ENCODE results near the gene RAMP1. TPM values are rescaled to one million over a fixed set of nuclear protein-coding genes. Genes with fewer than 3 reads are reported as not detected.

Gene RAMP1
- total and polyA plus RNA-seq, 2 of the 4 experiments (the other 2 are of a cell fraction): 15.8 to 77.1 TPM

GRCh38 chr2:237951878-237952277 is 92.5 kb downstream of the RAMP1 start:
- no peak overlapping the region for H3K14ac ChIP-seq (replicated peaks; ENCODE audit: low read depth, low read length)
- H3K4me2 ChIP-seq (ENCODE audit: low read depth, low read length): no peak overlapping the region
- H3K4ac ChIP-seq (ENCODE audit: low read depth, low read length): no peak overlapping the region
- H2BK5ac ChIP-seq (ENCODE audit: low read depth, low read length, poor library complexity, severe bottlenecking): no peak overlapping the region
- H3K4me3 ChIP-seq (ENCODE audit: insufficient read depth, low read depth, low read length): no peak overlapping the region
- no peaks in the 10 kb centered on the region; the same call in 1 of the 2 replicates for H3K9me3 ChIP-seq (ENCODE audit: control insufficient read depth, insufficient read depth, low read length)
- no peak overlapping the region for H3K27ac ChIP-seq (ENCODE audit: insufficient read depth, low read length)
- H2AK5ac ChIP-seq (ENCODE audit: low read depth, low read length): no peak overlapping the region
- in situ Hi-C loops (cut with MboI; ENCODE audit: low sequenced_read_pairs): no loop called here
- H4K91ac ChIP-seq (ENCODE audit: insufficient read depth, low read depth, low read length): no peak overlapping the region
- intact Hi-C loops (cut with micrococcal nuclease): no loop called here
- H4K8ac ChIP-seq (ENCODE audit: low read depth in 2 of 2, low read length in 2 of 2): no peak overlapping the region
- no peak overlapping the region for H2BK20ac ChIP-seq (ENCODE audit: low read depth, low read length)
- H2AK9ac ChIP-seq (replicated peaks; ENCODE audit: low read depth, low read length, poor library complexity): no peak overlapping the region
- no peaks in the 10 kb centered on the region for H3K36me3 ChIP-seq (ENCODE audit: control insufficient read depth, insufficient read depth, low read length)
- H3K9ac ChIP-seq (ENCODE audit: low read depth, low read length): no peak overlapping the region
- TF ChIP-seq SMC3 (IDR thresholded peaks at IDR 0.05; ENCODE audit: low read depth, low read length): no peak
- no peak overlapping the region for H4K5ac ChIP-seq (ENCODE audit: low read depth, low read length)
- H3K27me3 ChIP-seq (ENCODE audit: control insufficient read depth, insufficient read depth, low read length): peaks cover 21% of the 10 kb centered on the region
- no peak overlapping the region for H3K56ac ChIP-seq (ENCODE audit: extremely low read depth, insufficient read depth, low read length)
- WGBS, 2 experiments (ENCODE audit: extremely low coverage in 2 of 2, insufficient read length in 1 of 2): no CpG with 5 or more reads among the region's 3 CpGs
- no TSS peak for BruUV-seq (replicated peaks)
- H3K9me1 ChIP-seq (ENCODE audit: insufficient read depth, low read length): no peaks in the 10 kb centered on the region
- dilution Hi-C loops (cut with HindIII; ENCODE audit: low sequenced_read_pairs, unreplicated experiment): no loop called here
- DNase-seq: no peak
- CTCF ChIA-PET: no interaction called here
- no peak overlapping the region for H2BK15ac ChIP-seq (ENCODE audit: low read depth, low read length)
- no peak for ATAC-seq (ENCODE audit: low read depth)
- no peak overlapping the region for H3K23ac ChIP-seq (ENCODE audit: low read depth, low read length)
- no peaks in the 10 kb centered on the region for H3K79me1 ChIP-seq (ENCODE audit: low read depth in 1 of 2, low read length in 2 of 2)
- H2BK120ac ChIP-seq (ENCODE audit: low read depth, low read length): no peak overlapping the region
- H3K4me1 ChIP-seq (ENCODE audit: control insufficient read depth, insufficient read depth, low read length): peaks cover 2% of the 10 kb centered on the region; the same call in 1 of the 2 replicates
- no peak overlapping the region for H2AFZ ChIP-seq (replicated peaks; ENCODE audit: low read length, poor library complexity)
- H3K18ac ChIP-seq (ENCODE audit: low read depth, low read length): no peak overlapping the region
- no peaks in the 10 kb centered on the region for H4K20me1 ChIP-seq (ENCODE audit: insufficient read depth, low read length)
- POLR2A ChIA-PET (ENCODE audit: unreplicated experiment): no interaction called here
